Measurements from ENCODE around the gene EML4. TPM values are rescaled to one million over a fixed set of nuclear protein-coding genes. Genes with fewer than 3 reads are reported as not detected.
A peak's percentile ranks its signal among the peaks of the same experiment; 100 is the strongest.

The EML4 gene
- total RNA-seq, 1 experiment from 2014 or later, result 52.0 TPM

DNA sequence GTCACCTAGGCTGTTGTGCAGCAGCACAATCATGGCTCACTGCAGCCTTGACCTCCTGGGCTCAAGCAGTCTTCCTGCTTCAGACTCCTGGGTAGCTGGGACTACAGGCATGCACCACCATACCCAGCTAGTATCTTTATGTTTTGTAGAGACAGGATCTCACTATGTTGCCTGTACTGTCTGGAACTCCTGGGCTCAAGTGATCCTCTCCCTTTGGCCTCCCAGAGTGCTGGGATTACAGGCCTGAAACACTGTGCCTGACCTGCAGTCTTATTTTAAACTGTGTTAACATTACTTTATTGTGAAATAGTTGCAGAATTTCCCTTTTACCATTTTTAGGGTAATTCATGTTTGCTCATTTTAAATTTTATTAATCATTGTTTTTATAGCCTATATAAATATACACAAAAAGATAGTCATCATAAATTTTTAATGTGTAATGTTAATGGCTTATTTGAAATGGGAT lies 24.6 kb downstream of the EML4 start:
- Histone ChIP-seq H3K79me2 (ENCODE audit: low read depth) (peaks cover 63% of the 10 kb centered on the region), H4K20me1 (ENCODE audit: insufficient read depth) (no peaks in the 10 kb centered on the region), H3K27me3 (ENCODE audit: insufficient read depth, low read depth) (no peaks in the 10 kb centered on the region), H3F3A (ENCODE audit: insufficient read depth, low read depth) (peaks cover 6% of the 10 kb centered on the region), H3K9me3 (ENCODE audit: insufficient read depth, low read depth) (no peaks in the 10 kb centered on the region), H3K36me3 (ENCODE audit: low read depth) (no peaks in the 10 kb centered on the region), H3K9me2 (ENCODE audit: insufficient read depth) (no peaks in the 10 kb centered on the region), H3K4me2 (no peak overlapping the region), H3K27ac (no peak overlapping the region), H2AFZ (no peak overlapping the region), H3K4me3 (no peak overlapping the region), H3K4me1 (replicated peaks; ENCODE audit: insufficient read depth) (peaks cover 13% of the 10 kb centered on the region)
- intact Hi-C loops (cut with micrococcal nuclease; ENCODE audit: unreplicated experiment), result loop anchor here (10.0 kb wide), 1 partner anchor 339 kb away; no protein-coding TSS in a partner anchor
- TF ChIP-seq CTCF (conservative IDR thresholded peaks at IDR 0.05), result no peak
- TF ChIP-seq EZH2 (IDR thresholded peaks at IDR 0.05; ENCODE audit: low read depth), result no peak
- no TSS peak for BruUV-seq (replicated peaks)
- ChIA-PET CTCF (no interaction called here), POLR2A (ENCODE audit: unreplicated experiment) (no interaction called here)
- no peak for DNase-seq

- no peak overlapping the region for H3K4me3 ChIP-seq
- no peak for TF ChIP-seq EZH2 (IDR thresholded peaks at IDR 0.05; ENCODE audit: low read depth)
- intact Hi-C loops (cut with micrococcal nuclease; ENCODE audit: unreplicated experiment), result loop anchor here (10.0 kb wide), 1 partner anchor 340 kb away; no protein-coding TSS in a partner anchor
- H3K27ac ChIP-seq, result no peak overlapping the region
- no peaks in the 10 kb centered on the region; the same call in 1 of the 2 replicates for H3K9me2 ChIP-seq (ENCODE audit: insufficient read depth)
- ChIA-PET POLR2A (ENCODE audit: unreplicated experiment) (interaction anchor here (0.6 kb wide), 1 partner anchor 84 kb away, joined by 24 read pairs; no protein-coding TSS in a partner anchor), CTCF (no interaction called here)
- no peaks in the 10 kb centered on the region for H3K27me3 ChIP-seq (ENCODE audit: insufficient read depth, low read depth)
- BruUV-seq (replicated peaks), result no TSS peak
- no peak for DNase-seq
- H3K79me2 ChIP-seq (ENCODE audit: low read depth), result peaks cover 62% of the 10 kb centered on the region
- H3K4me2 ChIP-seq, result no peak overlapping the region
- H3F3A ChIP-seq (ENCODE audit: insufficient read depth, low read depth), result peaks cover 6% of the 10 kb centered on the region
- no peaks in the 10 kb centered on the region for H3K9me3 ChIP-seq (ENCODE audit: insufficient read depth, low read depth)
- no peaks in the 10 kb centered on the region for H4K20me1 ChIP-seq (ENCODE audit: insufficient read depth)
- no peak overlapping the region for H2AFZ ChIP-seq
- H3K4me1 ChIP-seq (replicated peaks; ENCODE audit: insufficient read depth), result peaks cover 13% of the 10 kb centered on the region
- no peaks in the 10 kb centered on the region for H3K36me3 ChIP-seq (ENCODE audit: low read depth)
Measured at GRCh38 chr2:42194428-42194827, 25.3 kb downstream of the EML4 start.

DNA sequence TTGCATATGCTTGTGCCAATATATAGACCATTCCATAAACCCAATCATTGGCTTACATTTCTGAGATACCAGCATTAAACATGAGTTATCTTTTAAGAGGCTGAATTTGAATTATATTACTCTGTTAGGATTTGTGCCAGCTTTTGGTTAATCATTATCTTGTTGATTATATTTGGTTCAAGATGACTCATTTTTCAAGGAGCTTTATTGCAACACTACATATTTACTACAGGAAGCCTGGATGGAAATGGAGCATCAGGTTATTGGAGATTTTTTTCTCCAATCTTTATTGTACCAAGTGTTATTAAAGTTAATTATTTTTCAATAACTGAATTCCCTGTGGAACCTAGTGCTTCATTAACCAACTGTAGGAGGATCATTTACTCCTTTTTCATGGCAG lies 26.4 kb downstream of the EML4 start:
- Histone ChIP-seq H3K4me2 (0 out of 2 replicates have a peak overlapping the region, but pooled peaks have one; percentile 0), H3K9me3 (ENCODE audit: insufficient read depth, low read depth) (no peaks in the 10 kb centered on the region), H2AFZ (no peak overlapping the region), H4K20me1 (ENCODE audit: insufficient read depth) (peaks cover 3% of the 10 kb centered on the region; the same call in 1 of the 2 replicates), H3K27me3 (ENCODE audit: insufficient read depth, low read depth) (no peaks in the 10 kb centered on the region), H3K36me3 (ENCODE audit: low read depth) (no peaks in the 10 kb centered on the region), H3F3A (ENCODE audit: insufficient read depth, low read depth) (peaks cover 11% of the 10 kb centered on the region), H3K9me2 (ENCODE audit: insufficient read depth) (no peaks in the 10 kb centered on the region; the same call in 1 of the 2 replicates), H3K4me3 (no peak overlapping the region), H3K4me1 (replicated peaks; ENCODE audit: insufficient read depth) (peaks cover 13% of the 10 kb centered on the region), H3K27ac (no peak overlapping the region), H3K79me2 (ENCODE audit: low read depth) (peaks cover 62% of the 10 kb centered on the region)
- ChIA-PET CTCF (no interaction called here), POLR2A (ENCODE audit: unreplicated experiment) (interaction anchor here (0.6 kb wide), 1 partner anchor 63 kb away, joined by 6 read pairs; no protein-coding TSS in a partner anchor)
- BruUV-seq (replicated peaks), result no TSS peak
- intact Hi-C loops (cut with micrococcal nuclease; ENCODE audit: unreplicated experiment), result loop anchor here (5.0 to 10.0 kb wide), 2 partner anchors 132 to 341 kb away; no protein-coding TSS in a partner anchor
- TF ChIP-seq CTCF (conservative IDR thresholded peaks at IDR 0.05) (no peak), EZH2 (IDR thresholded peaks at IDR 0.05; ENCODE audit: low read depth) (no peak)
- DNase-seq, result peak in 1 of 2 experiments; percentile 72
